Activated CD8-positive, alpha-beta T cell treated with anti-CD3 and anti-CD28 coated beads for 36 hours (primary cell): ENCODE measurements around the gene DLG2. TPM values are rescaled to one million over a fixed set of nuclear protein-coding genes. Genes with fewer than 3 reads are reported as not detected.

Experiments
- ATAC-seq: fragments of 200-7000 bp; cut with Tn5 transposase; one replicate; pipeline ENCODE4 v1.10.0; 2021; ENCODE audit warnings: mild to moderate bottlenecking, moderate library complexity
- CTCF ChIA-PET: fragments of 350-600 bp; sonication (Branson Sonifier 250); formaldehyde crosslinking; loops from one replicate; lab custom pipeline; 2021; ENCODE audit warnings: antibody characterized with exemption; lab: Charles Lee
- POLR2A ChIA-PET: fragments of 350-600 bp; sonication (Branson Sonifier 250); formaldehyde crosslinking; loops from one replicate; lab custom pipeline; 2021; ENCODE audit warnings: antibody characterized with exemption; lab: Charles Lee
- DNase-seq: peaks from one replicate; pipeline ENCODE4 v3.0.0-alpha.2; 2020
- H3K27ac Mint-ChIP-seq: one replicate; pipeline ENCODE4 v1.8.0; 2021; ENCODE audit warnings: mild to moderate bottlenecking, mixed read lengths
- H3K27me3 Mint-ChIP-seq: one replicate; pipeline ENCODE4 v1.8.0; 2021; ENCODE audit warnings: mixed read lengths
- H3K36me3 Mint-ChIP-seq: one replicate; pipeline ENCODE4 v1.8.0; 2021; ENCODE audit warnings: low read depth, mixed read lengths
- H3K4me1 Mint-ChIP-seq: one replicate; pipeline ENCODE4 v1.8.0; 2021; ENCODE audit warnings: low read depth, mixed read lengths
- H3K4me3 Mint-ChIP-seq: one replicate; pipeline ENCODE4 v1.8.0; 2021; ENCODE audit warnings: mild to moderate bottlenecking, moderate library complexity, mixed read lengths
- H3K9me3 Mint-ChIP-seq: one replicate; pipeline ENCODE4 v1.8.0; 2021; ENCODE audit warnings: mixed read lengths
- CTCF ChIP-seq: fragments of 200-600 bp; IDR thresholded peaks from one replicate; pipeline ENCODE4 v1.8.0; 2022; ENCODE audit warnings: antibody characterized with exemption, mild to moderate bottlenecking
- intact Hi-C: fragments of 100-400 bp; cut with micrococcal nuclease; formaldehyde crosslinking; loops from one replicate; pipeline ENCODE4 v1.10.0; 2022
- total RNA-seq, 2 experiments: library from RNA; stranded (reverse); gene quantifications; one replicate each; pipeline ENCODE4 v1.2.3, GENCODE V29; 2021

DLG2 gene
- total RNA-seq, 2 experiments from 2014 or later = 2.2 to 2.6 TPM

DNA sequence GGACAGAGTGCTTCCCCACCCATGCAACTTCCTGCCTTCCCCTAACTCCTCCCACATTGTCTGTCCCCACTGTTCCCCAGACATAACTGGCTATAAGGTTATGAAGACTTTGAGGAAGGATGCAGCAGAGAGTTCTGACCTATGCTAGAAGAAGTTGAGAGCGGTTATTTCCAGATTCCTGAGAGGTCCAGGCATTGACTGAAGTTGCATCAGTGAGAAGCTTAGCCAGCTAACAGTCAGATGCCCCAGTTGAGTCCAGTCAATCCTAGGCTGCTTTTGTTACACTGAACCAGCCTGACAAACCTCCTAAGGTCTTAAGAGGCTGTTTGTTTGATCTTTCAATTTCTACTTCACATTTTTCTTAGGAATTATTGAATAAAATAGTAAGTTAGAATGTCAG is 1403.1 kb downstream of the DLG2 start:
- H3K9me3 Mint-ChIP-seq = peaks cover 11% of the 10 kb centered on the region
- ChIA-PET POLR2A (no interaction called here), CTCF (no interaction called here)
- intact Hi-C loops = no loop called here
- TF ChIP-seq CTCF = no peak
- no peaks in the 10 kb centered on the region for H3K27me3 Mint-ChIP-seq
- H3K36me3 Mint-ChIP-seq = no peaks in the 10 kb centered on the region
- H3K4me3 Mint-ChIP-seq = no peak overlapping the region
- no peak overlapping the region for H3K27ac Mint-ChIP-seq
- no peak for DNase-seq
- ATAC-seq = no peak
- no peaks in the 10 kb centered on the region for H3K4me1 Mint-ChIP-seq

GRCh38 chr11:84218318-84218717 is 1408.8 kb downstream of the DLG2 start:
- no peak for DNase-seq
- CTCF ChIA-PET = no interaction called here
- intact Hi-C loops = no loop called here
- Mint-ChIP-seq H3K27ac (no peak overlapping the region), H3K4me3 (no peak overlapping the region), H3K36me3 (no peaks in the 10 kb centered on the region), H3K27me3 (no peaks in the 10 kb centered on the region), H3K4me1 (no peaks in the 10 kb centered on the region), H3K9me3 (peaks cover 16% of the 10 kb centered on the region)
- no peak for ATAC-seq
- POLR2A ChIA-PET = no interaction called here
- TF ChIP-seq CTCF = no peak

DNA sequence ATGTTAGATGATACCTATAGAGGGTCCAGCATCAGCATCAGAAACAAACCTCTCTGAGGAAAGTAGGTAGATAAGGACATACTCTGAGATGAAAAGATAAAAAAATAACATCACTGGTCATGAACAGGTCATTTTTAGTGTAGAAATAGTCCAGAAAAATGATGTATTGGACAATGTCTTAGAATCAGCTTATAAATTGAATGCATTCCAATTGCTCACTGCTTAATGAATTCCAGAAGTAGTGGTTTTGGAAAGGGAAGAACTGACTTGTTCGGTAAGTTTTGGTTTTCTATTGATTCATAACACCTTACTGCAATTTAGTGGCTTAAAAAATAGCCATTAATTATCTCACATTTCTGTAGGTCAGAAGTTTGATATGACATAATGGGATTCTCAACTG is 1411.5 kb downstream of the DLG2 start:
- no peak for ATAC-seq

GRCh38 chr11:84214557-84214956 is 1412.6 kb downstream of the DLG2 start:
- intact Hi-C loops = no loop called here
- Mint-ChIP-seq H3K27ac (no peak overlapping the region), H3K4me3 (no peak overlapping the region), H3K36me3 (no peaks in the 10 kb centered on the region), H3K9me3 (peaks cover 13% of the 10 kb centered on the region), H3K27me3 (no peaks in the 10 kb centered on the region), H3K4me1 (no peaks in the 10 kb centered on the region)
- DNase-seq (no peak), ATAC-seq (no peak)
- ChIA-PET POLR2A (no interaction called here), CTCF (no interaction called here)
- TF ChIP-seq CTCF = no peak

More for the DNA sequence above, 1411.5 kb downstream of the DLG2 start:
- POLR2A ChIA-PET = no interaction called here
- H3K9me3 Mint-ChIP-seq = peaks cover 19% of the 10 kb centered on the region
- H3K4me1 Mint-ChIP-seq = no peaks in the 10 kb centered on the region
- no peak overlapping the region for H3K27ac Mint-ChIP-seq
- no peaks in the 10 kb centered on the region for H3K27me3 Mint-ChIP-seq
- CTCF ChIA-PET = no interaction called here
- H3K36me3 Mint-ChIP-seq = no peaks in the 10 kb centered on the region
- intact Hi-C loops = no loop called here
- no peak overlapping the region for H3K4me3 Mint-ChIP-seq
- DNase-seq = no peak
- TF ChIP-seq CTCF = no peak

- no peaks in the 10 kb centered on the region for H3K4me1 Mint-ChIP-seq
- peaks cover 17% of the 10 kb centered on the region for H3K9me3 Mint-ChIP-seq
- no peak overlapping the region for H3K4me3 Mint-ChIP-seq
- ATAC-seq (no peak), DNase-seq (no peak)
- H3K27ac Mint-ChIP-seq = no peak overlapping the region
- H3K27me3 Mint-ChIP-seq = no peaks in the 10 kb centered on the region
- intact Hi-C loops = no loop called here
- CTCF ChIA-PET = no interaction called here
- POLR2A ChIA-PET = no interaction called here
- no peak for TF ChIP-seq CTCF
- H3K36me3 Mint-ChIP-seq = no peaks in the 10 kb centered on the region
Observed at GRCh38 chr11:84212468-84213390, 1414.4 kb downstream of the DLG2 start.
